Cardiac muscle cell (in vitro differentiated cells and primary cell): Measurements from ENCODE around the gene ANXA5. TPM values are rescaled to one million over a fixed set of nuclear protein-coding genes. Genes with fewer than 3 reads are reported as not detected.

Experiments used
- DNase-seq, 2 donors: peaks; one replicate each; pipeline versions ENCODE4 v3.0.0 to v3.0.0-alpha.2; 2010 to 2017; ENCODE audit warnings: low read depth in 1 of 2, low spot score in 1 of 2
- H3K27ac ChIP-seq: fragments of 200-600 bp; sonication (generic); 2 replicates; pipeline ENCODE4 v1.5.1; 2016
- H3K27me3 ChIP-seq: fragments of 200-600 bp; sonication (generic); 2 replicates; pipeline ENCODE4 v1.6.0; 2016; ENCODE audit warnings: control low read depth
- H3K36me3 ChIP-seq: fragments of 200-600 bp; sonication (generic); 2 replicates; pipeline ENCODE4 v1.5.1; 2016; ENCODE audit warnings: control low read depth
- H3K4me1 ChIP-seq: fragments of 200-600 bp; sonication (generic); 2 replicates; pipeline ENCODE4 v1.8.1; 2017; ENCODE audit warnings: low read depth, mild to moderate bottlenecking, mixed run types
- H3K4me3 ChIP-seq: fragments of 200-600 bp; sonication (generic); 2 replicates; pipeline ENCODE4 v1.5.1; 2016; ENCODE audit warnings: mild to moderate bottlenecking
- H3K9me3 ChIP-seq: fragments of 200-600 bp; sonication (generic); 2 replicates; pipeline ENCODE4 v1.5.1; 2017; ENCODE audit warnings: low read depth, mild to moderate bottlenecking, control low read depth
- polyA plus RNA-seq: library from polyadenylated mRNA; unstranded; fragments of >200 nt; fragmentation: Nextera tagmentation; extraction: Ambion mirVana; gene quantifications from 2 replicates; pipeline ENCODE4 v1.2.1, GENCODE V29; 2016
- total RNA-seq: library from RNA; depleted of rRNA; stranded (reverse); fragments of >200 nt; gene quantifications from 2 replicates; pipeline ENCODE4 v1.2.3, GENCODE V29; 2016
- TF ChIP-seq, protein P1 (sequence below): IDR thresholded peaks from 2 replicates; pipeline ENCODE4 v1.5.1; 2012; ENCODE audit warnings: low read depth, mild to moderate bottlenecking, low read length

The ANXA5 gene
- total and polyA plus RNA-seq, 2 experiments from 2014 or later: 98.2 to 263 TPM

DNA sequence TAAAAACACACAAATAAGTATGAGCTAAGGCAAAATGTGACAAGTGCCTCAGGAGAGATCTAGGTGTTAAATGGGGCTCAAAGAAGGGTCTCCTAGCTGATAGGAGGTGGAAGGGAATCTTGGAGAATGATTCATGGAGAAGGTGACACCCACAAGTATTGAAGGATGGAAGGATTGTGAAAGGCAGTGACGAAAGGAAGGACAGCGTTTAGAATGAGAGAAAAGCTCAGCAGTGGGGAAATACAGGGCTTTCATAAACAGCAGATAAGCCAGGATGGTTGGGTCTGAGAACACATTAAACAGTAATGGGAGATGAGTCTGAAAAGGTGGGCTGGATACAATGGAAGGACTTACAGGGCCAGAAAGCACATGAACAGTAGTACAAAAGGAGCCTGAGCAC is 11.5 kb downstream of the ANXA5 start:
- TF ChIP-seq, protein P1, sequence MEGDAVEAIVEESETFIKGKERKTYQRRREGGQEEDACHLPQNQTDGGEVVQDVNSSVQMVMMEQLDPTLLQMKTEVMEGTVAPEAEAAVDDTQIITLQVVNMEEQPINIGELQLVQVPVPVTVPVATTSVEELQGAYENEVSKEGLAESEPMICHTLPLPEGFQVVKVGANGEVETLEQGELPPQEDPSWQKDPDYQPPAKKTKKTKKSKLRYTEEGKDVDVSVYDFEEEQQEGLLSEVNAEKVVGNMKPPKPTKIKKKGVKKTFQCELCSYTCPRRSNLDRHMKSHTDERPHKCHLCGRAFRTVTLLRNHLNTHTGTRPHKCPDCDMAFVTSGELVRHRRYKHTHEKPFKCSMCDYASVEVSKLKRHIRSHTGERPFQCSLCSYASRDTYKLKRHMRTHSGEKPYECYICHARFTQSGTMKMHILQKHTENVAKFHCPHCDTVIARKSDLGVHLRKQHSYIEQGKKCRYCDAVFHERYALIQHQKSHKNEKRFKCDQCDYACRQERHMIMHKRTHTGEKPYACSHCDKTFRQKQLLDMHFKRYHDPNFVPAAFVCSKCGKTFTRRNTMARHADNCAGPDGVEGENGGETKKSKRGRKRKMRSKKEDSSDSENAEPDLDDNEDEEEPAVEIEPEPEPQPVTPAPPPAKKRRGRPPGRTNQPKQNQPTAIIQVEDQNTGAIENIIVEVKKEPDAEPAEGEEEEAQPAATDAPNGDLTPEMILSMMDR: no peak
- H3K27me3 ChIP-seq: no peaks in the 10 kb centered on the region
- no peak overlapping the region for H3K27ac ChIP-seq
- H3K4me1 ChIP-seq: peaks cover 4% of the 10 kb centered on the region
- peaks cover 22% of the 10 kb centered on the region for H3K36me3 ChIP-seq
- no peaks in the 10 kb centered on the region for H3K9me3 ChIP-seq
- no peak overlapping the region for H3K4me3 ChIP-seq
- DNase-seq: peak in 1 of 2 donors; percentile 68

DNA sequence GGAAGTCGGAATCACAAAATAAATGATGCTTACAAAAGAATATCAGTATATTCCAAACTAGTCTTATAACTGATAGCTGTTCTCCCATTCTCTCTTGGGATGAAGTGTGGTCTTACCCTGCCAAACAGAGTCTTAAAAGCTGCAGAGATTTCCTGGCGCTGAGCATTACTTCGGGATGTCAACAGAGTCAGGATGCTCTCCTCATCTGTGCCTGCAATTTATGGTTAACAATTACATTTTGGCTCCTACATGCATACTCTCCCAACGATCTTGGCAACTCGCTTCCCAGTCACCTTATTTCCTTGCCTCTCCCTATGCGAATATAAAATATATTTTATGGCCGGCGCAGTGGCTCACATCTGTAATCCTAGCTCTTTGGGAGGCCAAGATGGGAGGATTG is 12.2 kb downstream of the ANXA5 start:
- Histone ChIP-seq H3K27me3 (no peaks in the 10 kb centered on the region), H3K27ac (no peak overlapping the region), H3K4me1 (peaks cover 4% of the 10 kb centered on the region), H3K9me3 (no peaks in the 10 kb centered on the region), H3K4me3 (no peak overlapping the region), H3K36me3 (peaks cover 25% of the 10 kb centered on the region)
- no peak for DNase-seq
- TF ChIP-seq, protein P1: no peak

DNA sequence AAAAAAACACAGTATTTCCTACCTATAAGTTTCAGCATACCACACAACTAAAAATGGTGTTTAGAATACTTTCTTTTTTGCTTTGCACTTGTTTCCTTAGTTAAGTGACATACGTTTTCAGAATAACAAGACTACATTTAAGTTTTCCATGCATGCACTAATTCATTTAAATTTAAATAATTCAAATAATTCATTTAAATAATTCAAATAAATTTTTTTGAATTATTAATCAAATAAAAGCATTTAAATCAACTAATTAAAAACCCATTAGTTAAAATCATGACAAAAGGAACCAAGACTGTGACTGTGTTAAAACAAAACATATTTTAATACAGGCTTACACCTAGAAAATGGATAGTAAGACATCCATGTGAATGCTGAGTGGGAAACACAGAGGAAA is 12.8 kb downstream of the ANXA5 start:
- peaks cover 27% of the 10 kb centered on the region for H3K36me3 ChIP-seq

DNA sequence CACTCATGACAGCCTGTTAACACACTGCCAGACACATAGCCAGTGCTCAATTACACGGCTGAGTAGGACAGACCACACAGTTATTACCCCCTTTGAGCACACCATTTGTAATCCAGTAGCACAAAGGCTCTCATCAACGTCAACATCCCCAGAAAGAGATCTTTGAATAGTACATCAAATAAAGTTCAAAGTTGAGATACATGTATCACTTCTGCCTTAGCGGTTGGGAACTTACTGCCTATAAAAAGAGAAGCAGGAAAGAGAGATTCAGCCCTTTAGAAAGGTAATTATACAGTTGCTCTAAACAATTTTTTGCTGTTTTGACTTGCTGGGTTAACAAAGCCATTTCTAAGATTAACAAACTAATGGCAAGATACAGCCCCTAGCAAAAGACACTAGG is 16.2 kb downstream of the ANXA5 start:
- Histone ChIP-seq H3K9me3 (no peaks in the 10 kb centered on the region), H3K36me3 (peaks cover 42% of the 10 kb centered on the region), H3K4me1 (no peaks in the 10 kb centered on the region), H3K27me3 (no peaks in the 10 kb centered on the region), H3K27ac (no peak overlapping the region), H3K4me3 (no peak overlapping the region)
- TF ChIP-seq, protein P1: no peak
- DNase-seq: no peak

More for the DNA sequence above, 12.8 kb downstream of the ANXA5 start:
- H3K9me3 ChIP-seq: no peaks in the 10 kb centered on the region
- no peaks in the 10 kb centered on the region for H3K27me3 ChIP-seq
- no peak overlapping the region for H3K4me3 ChIP-seq
- H3K27ac ChIP-seq: no peak overlapping the region
- DNase-seq: no peak
- H3K4me1 ChIP-seq: peaks cover 3% of the 10 kb centered on the region
- TF ChIP-seq, protein P1: no peak

DNA sequence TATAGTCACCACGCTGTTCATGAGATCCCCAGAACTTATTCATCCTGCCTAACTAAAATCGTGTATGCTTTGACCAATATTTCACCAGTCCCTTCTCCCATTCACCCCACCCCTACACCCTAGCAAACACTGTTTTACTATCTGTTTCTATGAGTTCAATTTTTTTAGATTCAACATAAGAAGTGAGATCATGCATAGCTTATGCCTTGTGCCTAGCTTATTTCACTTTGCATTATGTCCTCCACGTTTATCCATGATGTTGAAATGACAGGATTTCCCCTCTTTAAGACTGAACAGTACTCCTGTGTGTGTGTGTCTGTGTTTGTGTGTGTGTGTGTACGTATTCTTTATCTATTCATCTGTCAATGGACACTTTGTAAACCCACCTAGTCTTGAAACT is 16.8 kb downstream of the ANXA5 start:
- H3K27ac ChIP-seq: no peak overlapping the region

More for the DNA sequence above, 16.8 kb downstream of the ANXA5 start:
- Histone ChIP-seq H3K4me3 (no peak overlapping the region), H3K27me3 (no peaks in the 10 kb centered on the region), H3K36me3 (peaks cover 45% of the 10 kb centered on the region), H3K9me3 (no peaks in the 10 kb centered on the region), H3K4me1 (no peaks in the 10 kb centered on the region)
- DNase-seq: no peak
- TF ChIP-seq, protein P1: no peak
